Stimulated activated memory B cell treated with anti-CD40 and anti-IgM and Interleukin-4, amounts not matched to agents 10 μg/mL and 1 μg/mL and 100 μg/mL, for 72 hours (primary cell): ENCODE data around the gene KPNA6.
A peak's percentile ranks its signal among the peaks of the same experiment; 100 is the strongest.

ENCODE experiments used
- ATAC-seq: fragments of 150-1000 bp; cut with Tn5 transposase; 2 replicates; pipeline ENCODE4 v1.10.0; 2021
- H3K27ac Mint-ChIP-seq: one replicate; pipeline ENCODE4 v1.8.0; 2022; ENCODE audit warnings: mild to moderate bottlenecking, mixed read lengths
- H3K27me3 Mint-ChIP-seq: one replicate; pipeline ENCODE4 v1.8.0; 2022; ENCODE audit warnings: mixed read lengths
- H3K36me3 Mint-ChIP-seq: one replicate; pipeline ENCODE4 v1.8.0; 2022; ENCODE audit warnings: mixed read lengths
- H3K4me1 Mint-ChIP-seq: one replicate; pipeline ENCODE4 v1.8.0; 2022; ENCODE audit warnings: mixed read lengths
- H3K4me3 Mint-ChIP-seq: one replicate; pipeline ENCODE4 v1.8.0; 2022; ENCODE audit warnings: mild to moderate bottlenecking, moderate library complexity, mixed read lengths
- H3K9me3 Mint-ChIP-seq: one replicate; pipeline ENCODE4 v1.8.0; 2022; ENCODE audit warnings: mixed read lengths

KPNA6 gene

DNA sequence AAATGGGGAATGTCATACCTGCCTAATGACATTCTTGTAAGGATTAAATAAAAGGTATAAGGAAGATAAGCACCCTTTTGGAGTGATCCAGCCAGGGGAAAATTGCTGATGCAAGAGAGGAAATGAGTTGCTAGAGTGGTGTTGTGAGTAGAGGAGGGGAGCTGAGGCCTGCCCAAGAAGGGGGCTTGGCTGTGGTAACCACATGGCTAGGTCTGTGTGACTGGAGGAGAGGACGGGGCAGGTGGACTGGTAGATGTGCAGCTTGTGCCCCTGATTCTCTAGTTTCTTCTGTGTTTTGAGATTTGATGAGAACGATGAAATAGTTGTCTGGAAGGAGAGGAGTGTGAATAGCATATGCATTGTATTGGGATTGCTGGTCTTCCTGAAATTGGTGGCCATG, 78.2 kb downstream of the KPNA6 start:
- H3K36me3 Mint-ChIP-seq: peaks cover 64% of the 10 kb centered on the region
- ATAC-seq: no peak
- no peaks in the 10 kb centered on the region for H3K9me3 Mint-ChIP-seq
- peaks cover 47% of the 10 kb centered on the region for H3K4me1 Mint-ChIP-seq
- H3K27me3 Mint-ChIP-seq: no peaks in the 10 kb centered on the region
- H3K27ac Mint-ChIP-seq: no peak overlapping the region
- no peak overlapping the region for H3K4me3 Mint-ChIP-seq

GRCh38 chr1:32186491-32186890, 78.6 kb downstream of the KPNA6 start:
- Mint-ChIP-seq H3K9me3 (no peaks in the 10 kb centered on the region), H3K36me3 (peaks cover 64% of the 10 kb centered on the region), H3K27me3 (no peaks in the 10 kb centered on the region), H3K27ac (no peak overlapping the region), H3K4me1 (peaks cover 42% of the 10 kb centered on the region), H3K4me3 (no peak overlapping the region)
- ATAC-seq: no peak

- peaks cover 66% of the 10 kb centered on the region for H3K36me3 Mint-ChIP-seq
- H3K4me1 Mint-ChIP-seq: peaks cover 31% of the 10 kb centered on the region
- no peak for ATAC-seq
These were observed 80.0 kb downstream of the KPNA6 start for GRCh38 chr1:32187850-32188249.

GRCh38 chr1:32192220-32192948, 84.5 kb downstream of the KPNA6 start:
- Mint-ChIP-seq H3K4me3 (no peak overlapping the region), H3K27me3 (no peaks in the 10 kb centered on the region), H3K27ac (no peak overlapping the region), H3K9me3 (no peaks in the 10 kb centered on the region), H3K4me1 (peaks cover 22% of the 10 kb centered on the region), H3K36me3 (peaks cover 79% of the 10 kb centered on the region)
- no peak for ATAC-seq

More at GRCh38 chr1:32187850-32188249, 80.0 kb downstream of the KPNA6 start:
- no peak overlapping the region for H3K27ac Mint-ChIP-seq
- no peaks in the 10 kb centered on the region for H3K27me3 Mint-ChIP-seq
- H3K9me3 Mint-ChIP-seq: no peaks in the 10 kb centered on the region
- H3K4me3 Mint-ChIP-seq: no peak overlapping the region

- H3K27ac Mint-ChIP-seq: no peak overlapping the region
- no peak for ATAC-seq
- peaks cover 78% of the 10 kb centered on the region for H3K36me3 Mint-ChIP-seq
- H3K9me3 Mint-ChIP-seq: no peaks in the 10 kb centered on the region
- H3K4me1 Mint-ChIP-seq: peaks cover 39% of the 10 kb centered on the region
- no peaks in the 10 kb centered on the region for H3K27me3 Mint-ChIP-seq
- H3K4me3 Mint-ChIP-seq: no peak overlapping the region
These were observed 87.1 kb downstream of the KPNA6 start for GRCh38 chr1:32194984-32195383.

GRCh38 chr1:32195531-32195930, 87.7 kb downstream of the KPNA6 start:
- H3K4me1 Mint-ChIP-seq: peaks cover 45% of the 10 kb centered on the region

GRCh38 chr1:32195972-32196823, 88.3 kb downstream of the KPNA6 start:
- Mint-ChIP-seq H3K4me3 (no peak overlapping the region), H3K27me3 (no peaks in the 10 kb centered on the region), H3K36me3 (peaks cover 71% of the 10 kb centered on the region), H3K27ac (peak overlapping the region; percentile 30), H3K4me1 (peaks cover 46% of the 10 kb centered on the region), H3K9me3 (no peaks in the 10 kb centered on the region)
- no peak for ATAC-seq

More at GRCh38 chr1:32195531-32195930, 87.7 kb downstream of the KPNA6 start:
- no peak overlapping the region for H3K4me3 Mint-ChIP-seq
- peaks cover 75% of the 10 kb centered on the region for H3K36me3 Mint-ChIP-seq
- H3K9me3 Mint-ChIP-seq: no peaks in the 10 kb centered on the region
- no peak overlapping the region for H3K27ac Mint-ChIP-seq
- H3K27me3 Mint-ChIP-seq: no peaks in the 10 kb centered on the region
- no peak for ATAC-seq

DNA sequence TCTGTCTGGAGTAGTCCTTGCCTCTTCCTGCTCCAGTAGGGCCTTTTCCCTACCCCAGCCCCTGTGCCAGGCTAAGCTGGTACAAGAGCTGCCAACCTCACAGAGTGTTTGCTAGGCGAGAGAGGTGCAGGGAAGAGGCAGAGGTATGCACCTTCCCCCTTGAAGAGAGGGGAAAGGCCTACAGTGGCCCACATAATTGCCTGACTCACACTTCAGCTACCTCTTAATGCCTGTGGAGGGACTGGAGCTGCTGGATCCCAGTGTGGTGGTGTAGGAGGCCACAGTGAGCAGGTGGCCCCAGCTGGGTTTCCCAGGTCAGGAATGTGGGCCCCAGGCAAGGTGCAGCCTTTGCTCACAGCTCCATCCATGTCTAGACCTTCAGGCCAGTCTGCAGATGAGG, 89.2 kb downstream of the KPNA6 start:
- Mint-ChIP-seq H3K27me3 (no peaks in the 10 kb centered on the region), H3K4me3 (no peak overlapping the region), H3K27ac (peak overlapping the region; percentile 30), H3K4me1 (peaks cover 55% of the 10 kb centered on the region), H3K9me3 (no peaks in the 10 kb centered on the region), H3K36me3 (peaks cover 68% of the 10 kb centered on the region)
- ATAC-seq: no peak

- H3K4me3 Mint-ChIP-seq: no peak overlapping the region
- H3K9me3 Mint-ChIP-seq: no peaks in the 10 kb centered on the region
- H3K36me3 Mint-ChIP-seq: peaks cover 66% of the 10 kb centered on the region
- no peaks in the 10 kb centered on the region for H3K27me3 Mint-ChIP-seq
- H3K4me1 Mint-ChIP-seq: peaks cover 62% of the 10 kb centered on the region
- no peak for ATAC-seq
- peak overlapping the region; percentile 75 for H3K27ac Mint-ChIP-seq
These were observed 90.0 kb downstream of the KPNA6 start for GRCh38 chr1:32197837-32198236.

DNA sequence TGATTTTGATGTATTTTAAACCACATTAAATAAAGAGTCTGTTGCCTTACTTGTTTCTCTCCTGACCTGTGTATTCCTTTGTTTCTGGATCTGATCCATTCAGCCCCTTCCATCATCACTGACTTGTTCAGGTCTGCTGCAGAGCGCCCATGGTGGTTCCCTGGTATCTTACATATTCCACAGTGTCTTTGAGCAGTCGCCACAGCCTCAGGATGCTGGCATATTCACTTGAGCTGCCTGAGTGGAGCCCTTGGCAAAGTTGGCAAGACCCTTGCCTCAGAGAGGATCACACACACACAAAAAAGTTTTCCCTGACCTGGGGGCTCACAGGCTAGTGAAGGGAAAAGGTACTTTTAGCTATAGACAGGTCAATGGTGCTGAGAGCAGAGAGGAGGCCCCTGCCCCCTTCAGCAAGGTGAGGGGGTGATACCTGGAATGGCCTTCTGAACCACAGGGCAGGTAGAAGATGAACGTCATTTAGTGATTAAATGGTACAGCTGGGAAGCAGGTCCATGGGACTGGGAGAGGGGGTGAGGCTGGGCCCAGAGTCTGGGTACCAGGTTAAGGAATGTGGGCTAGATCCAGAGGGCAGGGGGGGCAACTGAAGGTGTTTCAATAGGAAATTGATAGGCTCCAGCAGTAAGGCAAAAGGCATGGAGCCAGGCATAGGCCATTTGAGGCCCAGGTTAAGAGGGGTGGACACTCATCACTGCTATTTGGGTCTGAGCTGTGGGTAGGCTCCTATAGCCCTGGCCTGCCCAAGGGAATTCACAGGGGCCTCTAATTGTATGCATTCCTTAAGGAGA, 90.6 kb downstream of the KPNA6 start:
- peaks cover 60% of the 10 kb centered on the region for H3K36me3 Mint-ChIP-seq
- no peaks in the 10 kb centered on the region for H3K27me3 Mint-ChIP-seq
- no peak for ATAC-seq
- peak overlapping the region; percentile 75 for H3K27ac Mint-ChIP-seq
- H3K9me3 Mint-ChIP-seq: no peaks in the 10 kb centered on the region
- H3K4me1 Mint-ChIP-seq: peaks cover 68% of the 10 kb centered on the region
- peak overlapping the region; percentile 52 for H3K4me3 Mint-ChIP-seq

DNA sequence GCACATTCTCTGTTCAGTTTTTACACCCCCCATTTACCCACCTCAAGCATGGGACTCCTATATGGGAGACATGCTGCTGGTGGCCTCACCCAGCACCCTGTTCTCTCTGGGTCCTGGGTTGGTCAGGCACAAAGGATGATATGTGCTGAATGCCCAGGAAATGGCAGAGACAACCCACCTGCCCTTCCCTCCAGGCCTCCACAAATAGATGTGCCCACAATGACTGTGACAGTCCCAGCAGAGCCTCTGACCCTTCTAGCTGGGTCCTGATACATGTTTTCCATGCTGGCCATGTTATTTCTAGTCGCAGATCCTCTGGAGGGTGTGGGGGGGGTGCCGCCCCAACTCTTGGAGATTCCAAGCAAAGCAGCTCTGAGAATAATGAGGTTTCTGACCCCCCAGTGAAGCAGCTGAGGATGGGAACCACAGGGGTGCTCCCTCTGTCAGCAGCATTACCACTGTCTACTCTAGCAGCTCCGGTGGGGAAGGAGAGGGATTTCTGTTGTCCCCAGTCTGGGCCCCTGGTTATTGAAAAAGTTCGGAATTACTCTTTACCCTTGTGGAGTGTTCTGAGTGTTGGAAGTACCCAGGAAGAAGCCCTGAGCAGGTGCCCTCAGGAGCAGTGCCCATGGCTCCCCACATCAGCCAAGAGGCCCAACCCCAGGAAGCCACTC, 91.3 kb downstream of the KPNA6 start:
- Mint-ChIP-seq H3K9me3 (no peaks in the 10 kb centered on the region), H3K4me3 (peak overlapping the region; percentile 92), H3K27ac (peak overlapping the region; percentile 75), H3K4me1 (peaks cover 75% of the 10 kb centered on the region), H3K36me3 (peaks cover 57% of the 10 kb centered on the region), H3K27me3 (no peaks in the 10 kb centered on the region)
- ATAC-seq: no peak

DNA sequence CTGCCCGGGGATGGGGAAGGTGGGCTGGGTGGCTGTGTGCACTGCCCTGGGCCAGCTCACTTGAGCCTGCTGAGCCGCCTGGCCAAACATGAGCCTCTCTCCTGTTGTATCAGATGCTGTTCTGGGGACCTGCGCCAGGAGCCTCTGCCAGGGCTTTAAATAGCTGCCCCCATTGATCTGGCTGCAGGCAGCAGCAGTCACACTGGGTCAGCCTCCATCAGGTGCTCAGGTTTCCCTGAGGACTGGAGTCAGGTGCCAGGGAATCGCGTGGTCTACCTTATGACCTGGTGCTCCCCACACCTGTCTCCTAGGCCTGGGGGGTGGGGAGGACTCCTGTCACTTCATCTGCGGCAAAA, 91.8 kb downstream of the KPNA6 start:
- Mint-ChIP-seq H3K27ac (peak overlapping the region; percentile 91), H3K36me3 (peaks cover 54% of the 10 kb centered on the region)

GRCh38 chr1:32200226-32201010, 92.6 kb downstream of the KPNA6 start, which contains the start of gene CCDC28B:
Gene CCDC28B (plus strand): TSS chr1:32200595. CDS start chr1:32201936, 1,341 bp downstream.
- Mint-ChIP-seq H3K4me1 (peaks cover 82% of the 10 kb centered on the region), H3K27me3 (no peaks in the 10 kb centered on the region), H3K27ac (peak within 1 kb of the TSS; percentile 91), H3K4me3 (peak within 1 kb of the TSS; percentile 92), H3K36me3 (peaks cover 46% of the 10 kb centered on the region), H3K9me3 (no peaks in the 10 kb centered on the region)
- peak; percentile 71 for ATAC-seq

More for the DNA sequence above, 91.8 kb downstream of the KPNA6 start:
- ATAC-seq: no peak
- Mint-ChIP-seq H3K9me3 (no peaks in the 10 kb centered on the region), H3K4me1 (peaks cover 80% of the 10 kb centered on the region), H3K4me3 (peak overlapping the region; percentile 92), H3K27me3 (no peaks in the 10 kb centered on the region)
